ENCODE data around the gene TENT4B.

The TENT4B gene

GRCh38 chr16:50213939-50214519, 60.9 kb downstream of the TENT4B start:
- WGBS, result 92% methylated on average over 4 of the region's 4 CpGs
- Histone ChIP-seq H3K4me1 (ENCODE audit: insufficient read depth, low read length) (peaks cover 14% of the 10 kb centered on the region), H3K9ac (ENCODE audit: low read depth, low read length) (no peak overlapping the region), H3K4me3 (ENCODE audit: low read length) (no peak overlapping the region), H3K36me3 (ENCODE audit: insufficient read depth, low read length) (peaks cover 58% of the 10 kb centered on the region), H3K27ac (ENCODE audit: low read depth, low read length) (no peak overlapping the region), H3K9me3 (ENCODE audit: insufficient read depth, low read depth, low read length) (no peaks in the 10 kb centered on the region), H3K27me3 (ENCODE audit: insufficient read depth, low read length) (no peaks in the 10 kb centered on the region)

GRCh38 chr16:50215680-50216079, 62.6 kb downstream of the TENT4B start:
- H3K4me1 ChIP-seq (ENCODE audit: insufficient read depth, low read length), result peaks cover 3% of the 10 kb centered on the region; the same call in 1 of the 2 replicates
- H3K9me3 ChIP-seq (ENCODE audit: insufficient read depth, low read depth, low read length), result no peaks in the 10 kb centered on the region
- peaks cover 60% of the 10 kb centered on the region for H3K36me3 ChIP-seq (ENCODE audit: insufficient read depth, low read length)
- H3K27ac ChIP-seq (ENCODE audit: low read depth, low read length), result no peak overlapping the region
- H3K4me3 ChIP-seq (ENCODE audit: low read length), result no peak overlapping the region
- H3K9ac ChIP-seq (ENCODE audit: low read depth, low read length), result no peak overlapping the region
- WGBS, result 97% methylated on average over 3 of the region's 4 CpGs
- no peaks in the 10 kb centered on the region for H3K27me3 ChIP-seq (ENCODE audit: insufficient read depth, low read length)

DNA sequence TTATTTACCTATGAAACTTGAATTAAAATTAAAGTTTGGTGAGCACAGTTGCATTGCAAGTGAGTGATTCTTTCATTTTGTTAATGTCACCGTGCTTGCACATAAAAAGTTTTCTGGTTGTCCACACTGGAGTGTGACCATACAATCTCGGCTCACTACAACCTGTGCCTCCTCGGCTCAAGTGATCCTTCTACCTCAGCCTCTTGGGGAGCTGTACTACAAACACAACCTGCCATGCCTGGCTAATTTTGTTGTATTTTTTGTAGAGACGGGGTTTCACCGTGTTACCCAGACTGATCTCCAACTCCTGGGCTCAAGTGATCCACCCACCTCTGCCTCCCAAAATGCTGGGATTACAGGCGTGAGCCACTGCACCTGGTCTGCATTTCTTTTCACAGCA, 63.1 kb downstream of the TENT4B start:
- Histone ChIP-seq H3K27me3 (ENCODE audit: insufficient read depth, low read length) (no peaks in the 10 kb centered on the region), H3K9me3 (ENCODE audit: insufficient read depth, low read depth, low read length) (no peaks in the 10 kb centered on the region), H3K9ac (ENCODE audit: low read depth, low read length) (no peak overlapping the region), H3K4me1 (ENCODE audit: insufficient read depth, low read length) (no peaks in the 10 kb centered on the region), H3K36me3 (ENCODE audit: insufficient read depth, low read length) (peaks cover 59% of the 10 kb centered on the region), H3K4me3 (ENCODE audit: low read length) (no peak overlapping the region), H3K27ac (ENCODE audit: low read depth, low read length) (no peak overlapping the region)
- WGBS, result 96% methylated on average over 6 of the region's 6 CpGs

- H3K27me3 ChIP-seq (ENCODE audit: insufficient read depth, low read length), result no peaks in the 10 kb centered on the region
- no peak overlapping the region for H3K27ac ChIP-seq (ENCODE audit: low read depth, low read length)
- H3K4me3 ChIP-seq (ENCODE audit: low read length), result no peak overlapping the region
- H3K9me3 ChIP-seq (ENCODE audit: insufficient read depth, low read depth, low read length), result no peaks in the 10 kb centered on the region
- H3K36me3 ChIP-seq (ENCODE audit: insufficient read depth, low read length), result peaks cover 73% of the 10 kb centered on the region
- H3K4me1 ChIP-seq (ENCODE audit: insufficient read depth, low read length), result no peaks in the 10 kb centered on the region
- WGBS, result 95% methylated on average over 4 of the region's 4 CpGs
- H3K9ac ChIP-seq (ENCODE audit: low read depth, low read length), result no peak overlapping the region
Observed at GRCh38 chr16:50219402-50219975, 66.4 kb downstream of the TENT4B start.

DNA sequence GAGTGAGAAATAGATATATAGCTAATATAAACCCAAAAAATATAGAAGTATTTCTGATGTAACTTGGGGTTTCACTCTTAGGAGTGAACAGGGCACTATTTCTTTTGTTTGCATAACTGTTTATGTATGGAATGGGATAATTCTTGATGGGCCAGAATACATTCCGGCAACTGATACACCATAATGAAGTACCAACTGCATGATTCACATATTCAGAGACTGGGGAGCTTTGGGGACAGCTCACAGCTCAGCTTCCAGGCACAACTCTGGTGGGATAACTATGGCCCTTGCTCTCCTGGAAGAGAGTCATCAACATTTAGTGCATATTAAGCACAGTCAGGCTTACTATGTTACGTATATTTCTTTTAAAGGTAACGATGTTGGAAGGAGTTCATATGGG, 71.2 kb downstream of the TENT4B start:
- Histone ChIP-seq H3K4me3 (ENCODE audit: low read length) (no peak overlapping the region), H3K27ac (ENCODE audit: low read depth, low read length) (no peak overlapping the region), H3K27me3 (ENCODE audit: insufficient read depth, low read length) (no peaks in the 10 kb centered on the region), H3K9ac (ENCODE audit: low read depth, low read length) (no peak overlapping the region), H3K9me3 (ENCODE audit: insufficient read depth, low read depth, low read length) (no peaks in the 10 kb centered on the region), H3K4me1 (ENCODE audit: insufficient read depth, low read length) (no peaks in the 10 kb centered on the region), H3K36me3 (ENCODE audit: insufficient read depth, low read length) (peaks cover 67% of the 10 kb centered on the region)
- WGBS, result 93% methylated on average over 3 of the region's 3 CpGs

DNA sequence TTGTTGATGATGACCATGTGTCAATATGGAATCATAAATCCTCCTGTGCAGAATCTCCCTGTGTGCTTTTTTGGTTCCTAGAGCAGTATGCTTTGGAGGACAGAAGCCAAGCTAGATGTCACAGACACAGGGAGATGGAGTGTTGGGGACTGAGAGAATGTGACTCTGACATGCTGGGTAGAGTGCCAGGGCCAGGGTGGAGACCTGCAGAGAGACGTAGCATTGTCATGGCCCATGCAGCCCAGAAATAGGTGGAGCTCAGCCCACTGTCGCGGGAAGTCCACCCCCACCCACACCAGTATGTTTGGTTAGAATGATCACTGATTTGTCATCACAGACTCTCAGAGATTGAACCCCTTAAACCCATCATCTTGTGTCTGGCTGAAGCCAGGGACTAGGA, 74.0 kb downstream of the TENT4B start:
- 100% methylated on average over 2 of the region's 3 CpGs for WGBS
- Histone ChIP-seq H3K9ac (ENCODE audit: low read depth, low read length) (no peak overlapping the region), H3K27ac (ENCODE audit: low read depth, low read length) (no peak overlapping the region)

DNA sequence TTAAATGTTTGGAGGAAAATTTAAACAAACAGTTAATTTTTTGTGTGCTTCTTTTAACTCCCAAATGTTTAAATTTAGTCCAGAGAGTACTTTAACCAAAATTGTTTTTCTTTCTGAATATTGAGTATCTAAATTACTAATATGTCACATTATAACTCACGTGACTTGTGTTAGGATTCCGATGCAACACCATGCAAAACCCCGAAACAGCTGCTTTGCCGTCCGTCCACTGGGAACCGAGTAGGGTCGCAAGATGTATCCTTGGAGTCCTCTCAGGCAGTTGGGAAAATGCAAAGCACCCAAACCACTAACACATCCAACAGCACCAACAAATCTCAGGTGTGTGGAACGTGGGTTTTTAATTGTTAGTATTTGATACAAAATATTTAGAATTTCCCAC, 74.6 kb downstream of the TENT4B start:
- Histone ChIP-seq H3K36me3 (ENCODE audit: insufficient read depth, low read length) (peaks cover 69% of the 10 kb centered on the region), H3K9ac (ENCODE audit: low read depth, low read length) (no peak overlapping the region)

More for the DNA sequence above, 74.0 kb downstream of the TENT4B start:
- Histone ChIP-seq H3K4me3 (ENCODE audit: low read length) (no peak overlapping the region), H3K9me3 (ENCODE audit: insufficient read depth, low read depth, low read length) (no peaks in the 10 kb centered on the region), H3K4me1 (ENCODE audit: insufficient read depth, low read length) (no peaks in the 10 kb centered on the region), H3K36me3 (ENCODE audit: insufficient read depth, low read length) (peaks cover 74% of the 10 kb centered on the region), H3K27me3 (ENCODE audit: insufficient read depth, low read length) (no peaks in the 10 kb centered on the region)

DNA sequence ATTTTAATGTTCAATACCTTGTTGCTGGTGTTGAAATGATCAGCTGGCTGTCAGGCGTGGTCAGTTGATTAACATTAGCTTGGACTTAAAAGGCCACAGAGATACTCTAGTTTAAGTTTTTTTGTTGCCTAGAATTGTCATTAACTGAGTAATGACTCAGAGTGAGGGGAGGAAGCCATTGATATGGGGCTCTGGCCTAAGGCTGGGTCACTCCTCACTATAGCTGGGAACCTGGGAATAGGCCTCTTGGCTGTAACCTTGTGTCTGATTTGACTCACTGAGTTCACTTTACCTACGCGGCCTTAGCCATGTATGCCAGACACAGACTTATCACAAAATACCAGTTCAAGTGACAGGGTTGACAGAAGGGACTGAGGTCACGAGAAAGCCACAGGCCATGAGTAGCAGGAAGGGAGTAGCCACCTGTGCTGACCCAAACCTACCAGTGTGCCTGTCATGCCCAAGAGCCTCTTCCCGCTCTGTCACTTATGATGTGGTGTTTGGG, 75.3 kb downstream of the TENT4B start:
- Histone ChIP-seq H3K36me3 (ENCODE audit: insufficient read depth, low read length) (peaks cover 62% of the 10 kb centered on the region), H3K4me3 (ENCODE audit: low read length) (no peak overlapping the region), H3K9ac (ENCODE audit: low read depth, low read length) (no peak overlapping the region), H3K4me1 (ENCODE audit: insufficient read depth, low read length) (no peaks in the 10 kb centered on the region), H3K9me3 (ENCODE audit: insufficient read depth, low read depth, low read length) (no peaks in the 10 kb centered on the region), H3K27me3 (ENCODE audit: insufficient read depth, low read length) (no peaks in the 10 kb centered on the region), H3K27ac (ENCODE audit: low read depth, low read length) (no peak overlapping the region)
- WGBS, result 94% methylated on average over 5 of the region's 5 CpGs

More for the DNA sequence above, 74.6 kb downstream of the TENT4B start:
- Histone ChIP-seq H3K27me3 (ENCODE audit: insufficient read depth, low read length) (no peaks in the 10 kb centered on the region), H3K4me1 (ENCODE audit: insufficient read depth, low read length) (no peaks in the 10 kb centered on the region), H3K9me3 (ENCODE audit: insufficient read depth, low read depth, low read length) (no peaks in the 10 kb centered on the region), H3K27ac (ENCODE audit: low read depth, low read length) (no peak overlapping the region), H3K4me3 (ENCODE audit: low read length) (no peak overlapping the region)
- WGBS, result 85% methylated on average over 7 of the region's 8 CpGs

GRCh38 chr16:50229149-50229726, 76.1 kb downstream of the TENT4B start:
- H3K36me3 ChIP-seq (ENCODE audit: insufficient read depth, low read length), result peaks cover 54% of the 10 kb centered on the region
- H3K4me1 ChIP-seq (ENCODE audit: insufficient read depth, low read length), result no peaks in the 10 kb centered on the region
- H3K27me3 ChIP-seq (ENCODE audit: insufficient read depth, low read length), result no peaks in the 10 kb centered on the region
- H3K27ac ChIP-seq (ENCODE audit: low read depth, low read length), result no peak overlapping the region
- WGBS, result 95% methylated on average over 9 of the region's 10 CpGs
- H3K9me3 ChIP-seq (ENCODE audit: insufficient read depth, low read depth, low read length), result no peaks in the 10 kb centered on the region
- H3K4me3 ChIP-seq (ENCODE audit: low read length), result no peak overlapping the region
- H3K9ac ChIP-seq (ENCODE audit: low read depth, low read length), result no peak overlapping the region

- peaks cover 3% of the 10 kb centered on the region; the same call in 1 of the 2 replicates for H3K36me3 ChIP-seq (ENCODE audit: insufficient read depth, low read length)
- WGBS, result 91% methylated on average over 5 of the region's 5 CpGs
Observed at GRCh38 chr16:50234771-50235556, 81.9 kb downstream of the TENT4B start.

DNA sequence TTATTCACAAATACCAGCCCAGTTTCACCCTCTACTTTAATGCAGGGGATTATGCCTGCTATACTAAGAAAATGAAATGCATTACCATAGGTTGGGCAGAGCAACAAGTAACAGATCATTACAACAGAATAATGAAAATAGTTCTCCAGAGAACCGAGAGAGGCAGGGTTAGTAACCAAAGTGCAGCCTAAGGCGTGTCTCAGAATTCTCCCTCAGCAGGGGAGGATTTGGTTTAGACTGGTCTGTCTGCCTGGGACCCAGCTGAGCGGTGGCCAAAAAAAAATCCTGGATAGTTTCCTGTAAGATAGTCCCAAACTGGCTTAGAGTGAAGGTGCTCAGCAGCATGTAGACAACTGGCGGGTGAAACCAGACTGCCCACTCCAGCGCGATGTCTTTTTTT, 82.5 kb downstream of the TENT4B start:
- no peak overlapping the region for H3K9ac ChIP-seq (ENCODE audit: low read depth, low read length)
- H3K4me3 ChIP-seq (ENCODE audit: low read length), result no peak overlapping the region
- 78% methylated on average over 6 of the region's 6 CpGs for WGBS
- H3K27ac ChIP-seq (ENCODE audit: low read depth, low read length), result no peak overlapping the region
- H3K36me3 ChIP-seq (ENCODE audit: insufficient read depth, low read length), result no peaks in the 10 kb centered on the region
- peaks cover 8% of the 10 kb centered on the region; the same call in 1 of the 2 replicates for H3K4me1 ChIP-seq (ENCODE audit: insufficient read depth, low read length)
- no peaks in the 10 kb centered on the region for H3K9me3 ChIP-seq (ENCODE audit: insufficient read depth, low read depth, low read length)
- H3K27me3 ChIP-seq (ENCODE audit: insufficient read depth, low read length), result no peaks in the 10 kb centered on the region

More at GRCh38 chr16:50234771-50235556, 81.9 kb downstream of the TENT4B start:
- Histone ChIP-seq H3K4me3 (ENCODE audit: low read length) (no peak overlapping the region), H3K27ac (ENCODE audit: low read depth, low read length) (no peak overlapping the region), H3K4me1 (ENCODE audit: insufficient read depth, low read length) (peaks cover 8% of the 10 kb centered on the region; the same call in 1 of the 2 replicates), H3K9ac (ENCODE audit: low read depth, low read length) (no peak overlapping the region), H3K9me3 (ENCODE audit: insufficient read depth, low read depth, low read length) (no peaks in the 10 kb centered on the region), H3K27me3 (ENCODE audit: insufficient read depth, low read length) (no peaks in the 10 kb centered on the region)

Measured in HUES64 (cell line).